HepG2 (cell line): ENCODE data around the gene TMEM63B. TPM values are rescaled to one million over a fixed set of nuclear protein-coding genes. Genes with fewer than 3 reads are reported as not detected.

Source experiments
- ATAD3A ChIP-seq: sonication (generic); formaldehyde crosslinking; IDR thresholded peaks from 2 replicates; pipeline ENCODE4 v1.4.0; 2020; ENCODE audit warnings: missing genetic modification reagents
- BATF2 ChIP-seq: sonication (generic); formaldehyde crosslinking; IDR thresholded peaks from 2 replicates; pipeline ENCODE4 v1.8.0; 2022; ENCODE audit warnings: mild to moderate bottlenecking, missing genetic modification reagents, moderate library complexity
- CCAR2 ChIP-seq: fragments of 200-400 bp; formaldehyde crosslinking; optimal IDR thresholded peaks from 2 replicates; pipeline ENCODE3; 2018; ENCODE audit warnings: low read depth, mild to moderate bottlenecking, low read length, moderate library complexity
- CSRNP2 ChIP-seq: sonication (generic); formaldehyde crosslinking; conservative IDR thresholded peaks from 2 replicates; pipeline ENCODE4 v1.8.0; 2022; ENCODE audit warnings: low read depth, missing genetic modification reagents
- ELK4 ChIP-seq: sonication (generic); formaldehyde crosslinking; IDR thresholded peaks from 2 replicates; pipeline ENCODE4 v1.9.0; 2021; ENCODE audit warnings: missing genetic modification reagents, borderline replicate concordance
- GABPA ChIP-seq, 2 experiments: IDR thresholded peaks; 2 replicates each; pipeline ENCODE4 v1.6.1; 2011 to 2016; ENCODE audit warnings: low read depth in 2 of 2, low read length in 1 of 2, missing biosample characterization in 1 of 2, missing genetic modification characterization in 1 of 2
- NR2F1 ChIP-seq, 2 experiments: fragments of 450-650 bp in 1 of 2; formaldehyde crosslinking in 1 of 2; IDR thresholded peaks; 2 replicates each; pipeline versions ENCODE4 v1.5.0 to v1.6.1; 2016 to 2020; ENCODE audit warnings: mild to moderate bottlenecking in 1 of 2, missing compliant biosample characterization in 1 of 2, missing genetic modification reagents in 1 of 2, moderate library complexity in 1 of 2
- SALL2 ChIP-seq: sonication (generic); formaldehyde crosslinking; IDR thresholded peaks from 2 replicates; pipeline ENCODE4 v1.8.1; 2023; ENCODE audit warnings: mild to moderate bottlenecking, missing genetic modification reagents, inconsistent platforms
- SOX5 ChIP-seq: IDR thresholded peaks from 2 replicates; pipeline ENCODE4 v1.6.1; 2016; ENCODE audit warnings: borderline replicate concordance
- TAF15 ChIP-seq: fragments of 200-400 bp; formaldehyde crosslinking; IDR thresholded peaks from one replicate; pipeline ENCODE4 v1.6.1; 2018; ENCODE audit warnings: mild to moderate bottlenecking, low read depth, low read length; ENCODE audit not compliant: poor library complexity, severe bottlenecking
- TBX2 ChIP-seq: sonication (generic); formaldehyde crosslinking; IDR thresholded peaks from 2 replicates; pipeline ENCODE4 v1.5.0; 2020; ENCODE audit warnings: missing genetic modification reagents, mild to moderate bottlenecking, borderline replicate concordance
- USF2 ChIP-seq, 2 experiments: sonication (generic) in 1 of 2; formaldehyde crosslinking in 1 of 2; IDR thresholded peaks; 2 replicates each; pipeline versions ENCODE4 v1.5.1 to v1.6.1; 2011 to 2020; ENCODE audit warnings: borderline replicate concordance in 1 of 2, low read depth in 1 of 2, low read length in 1 of 2, mild to moderate bottlenecking in 1 of 2, missing genetic modification reagents in 1 of 2, moderate library complexity in 1 of 2
- ZBTB21 ChIP-seq: sonication (generic); formaldehyde crosslinking; IDR thresholded peaks from 2 replicates; pipeline ENCODE4 v1.4.0; 2020; ENCODE audit warnings: missing genetic modification reagents
- ZBTB38 ChIP-seq: sonication (generic); formaldehyde crosslinking; IDR thresholded peaks from 2 replicates; pipeline ENCODE4 v1.5.1; 2020; ENCODE audit warnings: mild to moderate bottlenecking, missing genetic modification reagents
- ZFP62 ChIP-seq: sonication (generic); formaldehyde crosslinking; IDR thresholded peaks from 2 replicates; pipeline ENCODE4 v1.4.0; 2020; ENCODE audit warnings: missing genetic modification reagents
- ZNF382 ChIP-seq: sonication (generic); formaldehyde crosslinking; IDR thresholded peaks from 2 replicates; pipeline ENCODE4 v1.5.0; 2020; ENCODE audit warnings: missing genetic modification reagents, mild to moderate bottlenecking, borderline replicate concordance
- ZNF484 ChIP-seq: sonication (generic); formaldehyde crosslinking; IDR thresholded peaks from 2 replicates; pipeline ENCODE4 v1.5.1; 2020; ENCODE audit warnings: mild to moderate bottlenecking, low read depth, missing genetic modification reagents, borderline replicate concordance
- ZNF580 ChIP-seq: IDR thresholded peaks from 2 replicates; pipeline ENCODE4 v1.6.1; 2016; ENCODE audit warnings: low read depth, borderline replicate concordance
- ZSCAN9 ChIP-seq: IDR thresholded peaks from 2 replicates; pipeline ENCODE4 v1.6.1; 2016; ENCODE audit warnings: borderline replicate concordance
- polyA plus RNA-seq, 8 experiments: library from polyadenylated mRNA; depleted of rRNA in 3 of 8; stranded (reverse) in 7 of 8; unstranded in 1 of 8; fragments of >200 nt; fragmentation: Illumina TruSeq in 4 of 8; extraction: Trizol in 4 of 8; gene quantifications; 2 replicates each; pipeline versions ENCODE4 v1.2.1 to v1.2.3, GENCODE V29; 2011 to 2016; ENCODE audit warnings: low read depth in 4 of 8, missing spikeins in 1 of 8, mixed read lengths in 1 of 8; ENCODE audit not compliant: insufficient read depth in 1 of 8
- total RNA-seq, 5 experiments: library from RNA; depleted of rRNA; stranded (reverse); fragments of >200 nt; fragmentation: Illumina TruSeq; extraction: Trizol; gene quantifications; 2 replicates each; pipeline ENCODE4 v1.2.3, GENCODE V29; 2016; ENCODE audit warnings: low read depth in 1 of 5

Gene TMEM63B
- total and polyA plus RNA-seq, 2 of the 13 experiments (the other 11 are each of a cell fraction or from before 2014, with no cell fraction given) = 27.4 to 75.8 TPM

GRCh38 chr6:44111434-44112417 lies 15.6 kb upstream of the TMEM63B start (continued):
- TF ChIP-seq ZSCAN9 (0 out of 2 replicates have a peak, but pooled peaks have one; percentile 54), NR2F1 (CRISPR knock-in tag; IDR thresholded peaks at IDR 0.05) (peak in 1 of 2 experiments; percentile 27; a peak in 1 of 4 replicates), BATF2 (CRISPR knock-in tag) (no peak), CSRNP2 (no peak), TAF15 (no peak), GABPA (IDR thresholded peaks at IDR 0.05; ENCODE audit: low read depth, low read length) (no peak), GABPA (CRISPR knock-in tag; IDR thresholded peaks at IDR 0.05; ENCODE audit: low read depth) (peak; percentile 47; the same call in 1 of the 2 replicates), SALL2 (CRISPR knock-in tag) (no peak), ELK4 (CRISPR knock-in tag) (no peak), ZBTB21 (0 out of 2 replicates have a peak, but pooled peaks have one; percentile 22), ZFP62 (CRISPR knock-in tag) (no peak), ZNF382 (no peak), ZNF484 (CRISPR knock-in tag) (no peak), ATAD3A (CRISPR knock-in tag) (no peak), SOX5 (CRISPR knock-in tag) (peak; percentile 95), ZNF580 (peak; percentile 71), USF2 (IDR thresholded peaks at IDR 0.05; ENCODE audit: low read depth, low read length) (no peak), USF2 (CRISPR knock-in tag; IDR thresholded peaks at IDR 0.05; ENCODE audit: borderline replicate concordance) (no peak), CCAR2 (no peak), ZBTB38 (CRISPR knock-in tag) (no peak), TBX2 (CRISPR knock-in tag) (peak; percentile 84)
